NOMO-1 (cell line): ENCODE data around the gene TMEM184B.
"Not testable (repeated sequence)": the region's sequence is repeated elsewhere in the genome, so short reads cannot be mapped to it uniquely, and the experiment has no call there.

Experiments
- DNase-seq, 2 experiments: peaks; one replicate each; lab custom pipeline; 2025; ENCODE audit not compliant: unreplicated experiment in 2 of 2; lab: John Stamatoyannopoulos, UW

Gene TMEM184B

GRCh38 chr22:38250643-38251340, 22.0 kb downstream of the TMEM184B start:
- DNase-seq: no peak

- peak in 1 of 2 experiments; percentile 35 for DNase-seq
Measured at GRCh38 chr22:38249803-38250642, 22.8 kb downstream of the TMEM184B start.

GRCh38 chr22:38249301-38249700, 23.5 kb downstream of the TMEM184B start:
- no peak for DNase-seq

DNA sequence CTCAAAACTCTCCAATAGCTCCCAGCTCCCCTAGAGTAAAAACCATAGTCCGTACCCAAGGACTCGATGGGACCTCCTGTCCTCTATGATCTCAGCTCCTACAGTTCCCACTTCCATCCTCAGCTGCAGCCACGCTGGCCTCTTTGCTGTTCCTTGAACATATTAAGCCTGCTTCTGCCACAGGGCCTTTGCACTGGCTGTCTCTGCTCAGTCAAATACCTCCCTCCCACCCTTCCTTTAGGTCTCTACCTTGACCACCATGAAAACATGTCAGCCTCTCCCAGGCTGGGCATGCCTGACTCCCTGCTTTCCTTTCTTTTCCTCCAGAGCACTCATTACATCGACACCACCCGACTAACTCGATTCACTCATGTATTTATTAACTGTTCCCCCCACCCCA, 24.5 kb downstream of the TMEM184B start:
- no peak for DNase-seq

GRCh38 chr22:38247713-38248112, 25.1 kb downstream of the TMEM184B start:
- no peak for DNase-seq

GRCh38 chr22:38246692-38247091, 26.1 kb downstream of the TMEM184B start:
- no peak for DNase-seq

DNA sequence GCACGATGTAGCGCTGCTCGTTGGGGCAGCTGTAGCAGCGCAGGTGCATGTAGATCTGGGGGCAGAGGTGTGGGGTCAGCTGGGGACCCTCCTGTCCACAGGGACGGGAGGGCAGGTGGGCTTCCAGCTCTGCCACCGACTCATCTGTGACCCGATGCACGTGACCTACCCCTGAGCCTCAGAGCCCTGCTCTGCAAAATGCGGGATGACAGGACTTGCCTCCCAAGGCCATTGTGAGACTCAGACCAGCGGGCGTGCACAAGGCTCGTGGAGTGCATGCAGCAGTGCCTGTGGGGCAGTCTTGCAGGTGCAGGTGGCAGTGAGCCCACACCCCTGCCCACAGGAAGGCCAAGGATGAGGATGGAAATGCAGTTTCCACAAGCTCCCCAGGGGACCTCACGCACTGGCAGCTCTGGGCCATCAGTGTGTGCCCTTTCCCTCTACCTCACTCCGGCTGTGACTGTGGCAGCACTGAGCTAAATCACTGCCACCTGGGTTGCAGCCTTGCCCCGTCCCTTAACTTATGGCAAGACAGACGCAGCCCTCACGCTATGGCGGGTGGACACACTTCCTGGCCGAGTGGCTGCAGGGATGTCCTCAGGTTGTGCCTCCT, 26.7 kb downstream of the TMEM184B start:
- DNase-seq: no peak

- no peak for DNase-seq
Measured at GRCh38 chr22:38244106-38244505, 28.7 kb downstream of the TMEM184B start.

DNA sequence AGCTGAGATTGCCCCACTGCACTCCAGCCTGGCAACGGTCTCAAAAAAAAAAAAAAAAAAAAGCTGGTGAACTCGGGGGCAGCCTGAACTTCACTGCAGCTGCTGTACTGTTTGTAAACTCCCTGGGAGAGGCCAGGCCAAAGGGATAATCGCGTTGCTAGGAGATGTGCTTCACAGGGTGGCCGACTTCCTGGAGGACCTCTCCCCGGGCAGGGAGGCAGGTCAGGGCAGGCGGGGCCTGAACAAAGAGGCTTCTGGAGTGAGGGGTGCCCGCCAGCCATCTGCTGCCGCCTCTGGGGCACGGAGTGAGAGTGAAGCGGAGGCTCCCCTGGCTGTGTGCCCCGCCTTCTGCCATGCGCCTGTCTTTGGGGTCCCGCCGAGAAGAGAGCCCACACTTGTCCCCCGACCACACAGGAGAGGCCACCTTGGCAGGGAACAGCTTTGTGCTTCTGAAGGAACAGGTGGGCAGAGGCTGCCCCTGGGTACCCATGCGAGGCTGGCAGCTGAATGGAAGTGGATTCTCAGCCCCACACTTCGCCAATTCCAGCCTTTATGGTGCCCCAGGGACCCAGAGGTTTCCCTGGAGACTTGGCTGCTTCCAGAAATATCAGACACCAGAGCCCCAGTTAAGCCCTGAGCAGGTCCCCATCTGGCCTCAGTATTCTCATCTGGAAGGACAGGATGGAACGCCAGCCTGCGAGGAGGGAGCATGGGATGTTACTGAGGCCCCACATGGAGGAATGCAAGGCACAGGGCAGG, 29.6 kb downstream of the TMEM184B start:
- no peak for DNase-seq

DNA sequence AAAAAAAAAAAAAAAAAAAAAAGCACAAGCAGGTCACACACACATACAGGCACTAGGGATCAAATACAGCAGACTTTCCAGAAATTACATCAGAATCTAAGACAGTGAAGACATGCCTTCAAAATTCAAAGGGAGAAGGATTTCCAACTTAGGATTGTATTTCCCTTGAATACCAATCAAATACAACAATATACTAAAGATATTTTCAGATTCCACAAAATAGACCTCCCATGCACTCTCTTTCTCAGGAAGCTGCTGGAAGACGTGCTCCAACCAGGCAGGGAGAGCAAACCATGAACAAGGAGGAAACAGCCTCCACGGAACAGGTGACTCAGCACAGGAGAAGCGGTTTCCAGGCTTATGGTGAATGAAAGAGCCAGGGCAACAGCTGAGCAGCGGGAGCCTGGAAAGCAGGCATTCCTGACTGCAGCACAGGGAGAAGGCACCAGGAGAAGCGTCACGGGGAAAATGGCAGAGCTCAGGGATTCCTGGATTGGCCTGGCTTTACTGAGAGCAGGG, 32.0 kb downstream of the TMEM184B start:
- no peak for DNase-seq

- DNase-seq: no peak
Measured at GRCh38 chr22:38239101-38239761, 33.6 kb downstream of the TMEM184B start.

DNA sequence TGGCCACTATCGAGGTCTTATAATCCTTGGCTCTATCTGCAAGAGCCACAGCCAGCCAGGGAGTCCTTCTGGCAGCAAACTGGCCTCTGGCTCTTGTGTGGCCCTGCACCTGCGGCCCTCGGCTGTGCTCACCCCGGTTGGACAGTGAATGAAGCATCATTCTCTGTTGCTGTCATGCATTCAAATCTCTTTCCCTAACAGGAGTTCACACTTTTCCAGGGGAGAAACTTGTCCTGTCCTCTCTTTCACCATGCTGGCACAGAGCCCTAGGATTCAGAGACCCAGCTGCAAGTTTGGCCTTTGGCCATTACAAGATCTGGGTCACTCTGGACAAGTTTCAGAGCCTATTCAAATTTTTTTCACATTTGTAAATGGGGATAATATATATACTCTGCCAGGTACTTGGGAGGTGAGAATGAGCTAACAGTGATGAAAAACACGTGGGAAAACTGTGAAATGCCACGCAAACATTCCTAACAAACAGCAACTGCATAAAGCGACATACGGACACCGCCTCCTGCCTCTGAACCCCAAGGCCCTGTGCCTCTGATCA, 34.2 kb downstream of the TMEM184B start:
- no peak for DNase-seq

DNA sequence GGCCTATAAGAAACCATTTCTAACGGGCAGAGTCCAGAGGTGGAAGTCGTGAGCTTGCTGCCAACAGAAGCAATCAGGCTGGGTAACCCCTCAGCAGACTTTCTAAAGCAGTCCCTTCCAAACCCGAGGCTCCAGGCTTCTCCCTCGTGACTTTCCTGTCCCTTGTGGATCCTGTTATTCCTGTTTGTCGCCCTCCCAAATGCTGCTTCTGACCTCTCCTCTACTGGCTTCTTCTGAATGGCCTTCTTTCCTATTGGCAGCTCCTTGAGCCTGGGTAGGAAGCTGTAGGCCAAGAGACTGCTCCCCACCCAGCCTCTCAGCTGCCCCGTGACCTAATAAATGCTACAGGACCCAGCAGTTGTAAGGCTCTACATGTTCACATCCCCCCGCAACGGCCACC, 36.0 kb downstream of the TMEM184B start:
- DNase-seq: no peak

GRCh38 chr22:38235240-38235850, 37.5 kb downstream of the TMEM184B start:
- DNase-seq: no peak

DNA sequence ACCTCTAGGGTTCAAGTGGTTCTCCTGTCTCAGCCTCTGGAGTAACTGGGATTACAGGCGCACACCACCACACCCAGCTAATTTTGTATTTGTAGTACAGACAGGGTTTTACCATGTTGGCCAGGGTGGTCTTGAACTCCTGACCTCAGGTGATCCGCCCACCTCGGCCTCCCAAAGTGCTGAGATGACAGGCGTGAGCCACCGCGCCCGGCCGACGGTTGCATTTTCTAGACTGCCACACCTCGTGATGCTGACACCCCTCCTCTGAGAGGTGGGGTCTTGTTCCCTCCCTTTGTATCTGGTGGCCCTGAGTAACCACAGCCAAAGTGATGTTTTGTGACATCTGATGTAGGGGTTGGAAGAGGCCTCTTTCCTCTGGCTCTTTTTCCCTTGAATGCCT, 39.0 kb downstream of the TMEM184B start:
- not testable (repeated sequence) for DNase-seq

GRCh38 chr22:38233427-38233826, 39.4 kb downstream of the TMEM184B start:
- no peak for DNase-seq

- no peak for DNase-seq
Measured at GRCh38 chr22:38232196-38232595, 40.6 kb downstream of the TMEM184B start.

- DNase-seq: no peak
Measured at GRCh38 chr22:38230916-38231315, 41.9 kb downstream of the TMEM184B start.

- DNase-seq: peak; percentile 68 to 70
Measured at GRCh38 chr22:38230108-38230825, 42.5 kb downstream of the TMEM184B start.
